Epithelial cell of prostate (primary cell): ENCODE measurements around the gene CRYBG2.
"Not testable (repeated sequence)": the region's sequence is repeated elsewhere in the genome, so short reads cannot be mapped to it uniquely, and the experiment has no call there.

Experiments used
- DNase-seq: peaks from one replicate; pipeline ENCODE4 v3.0.0-alpha.2; 2011; ENCODE audit warnings: low read depth, low spot score
- H3K27ac ChIP-seq: fragments of 450-650 bp; 2 replicates; pipeline ENCODE4 v1.5.1; 2017; ENCODE audit warnings: mild to moderate bottlenecking

Gene CRYBG2

DNA sequence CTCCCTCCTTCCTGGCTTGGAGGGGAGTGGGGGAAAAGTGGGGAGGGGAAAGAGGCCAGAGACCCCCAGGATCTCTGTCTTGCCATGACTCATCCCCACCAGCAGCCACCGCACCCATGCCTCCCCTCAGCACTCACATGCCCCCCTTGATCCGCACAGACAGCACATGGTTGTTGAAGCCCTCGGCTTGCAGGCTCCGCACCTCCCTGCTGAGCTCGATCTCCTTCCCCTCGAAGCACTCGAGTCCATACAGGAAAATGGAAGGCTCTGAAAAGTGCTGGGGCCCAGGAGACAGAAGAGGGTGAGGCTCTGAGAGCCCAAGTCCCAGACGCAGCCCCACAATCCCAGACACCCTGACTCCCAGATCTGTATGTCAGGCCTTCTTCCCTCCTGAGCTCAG is 25.3 kb downstream of the CRYBG2 start:
- DNase-seq = no peak
- H3K27ac ChIP-seq = peak overlapping the region; percentile 51

GRCh38 chr1:26327956-26328362 is 26.0 kb downstream of the CRYBG2 start:
- DNase-seq = no peak
- peak overlapping the region; percentile 51 for H3K27ac ChIP-seq

GRCh38 chr1:26324550-26324949 is 29.4 kb downstream of the CRYBG2 start:
- DNase-seq = no peak
- no peak overlapping the region for H3K27ac ChIP-seq

DNA sequence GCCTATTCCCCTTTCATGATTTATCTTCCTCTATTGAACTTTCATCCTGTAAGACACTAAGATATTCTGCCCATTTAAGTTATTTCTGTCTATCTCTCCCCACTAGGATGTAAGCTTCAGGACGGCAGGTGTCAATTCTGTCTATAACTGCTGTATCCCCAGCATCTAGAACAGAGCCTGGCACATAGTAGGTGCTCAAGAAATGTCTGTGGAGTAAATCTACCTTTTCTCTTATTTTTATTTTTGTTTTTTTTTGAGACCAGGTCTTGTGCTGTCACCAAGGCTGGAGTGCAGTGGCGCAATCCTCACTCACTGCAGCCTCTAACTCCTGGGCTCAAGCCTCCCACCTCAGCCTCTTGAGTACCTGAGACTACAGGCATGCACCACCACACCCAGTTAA is 30.5 kb downstream of the CRYBG2 start:
- no peak overlapping the region for H3K27ac ChIP-seq
- DNase-seq = no peak

- no peak overlapping the region for H3K27ac ChIP-seq
- no peak for DNase-seq
Observed at GRCh38 chr1:26322042-26322331, 31.9 kb downstream of the CRYBG2 start.

GRCh38 chr1:26321315-26322041 is 32.5 kb downstream of the CRYBG2 start:
- no peak overlapping the region for H3K27ac ChIP-seq
- no peak for DNase-seq

DNA sequence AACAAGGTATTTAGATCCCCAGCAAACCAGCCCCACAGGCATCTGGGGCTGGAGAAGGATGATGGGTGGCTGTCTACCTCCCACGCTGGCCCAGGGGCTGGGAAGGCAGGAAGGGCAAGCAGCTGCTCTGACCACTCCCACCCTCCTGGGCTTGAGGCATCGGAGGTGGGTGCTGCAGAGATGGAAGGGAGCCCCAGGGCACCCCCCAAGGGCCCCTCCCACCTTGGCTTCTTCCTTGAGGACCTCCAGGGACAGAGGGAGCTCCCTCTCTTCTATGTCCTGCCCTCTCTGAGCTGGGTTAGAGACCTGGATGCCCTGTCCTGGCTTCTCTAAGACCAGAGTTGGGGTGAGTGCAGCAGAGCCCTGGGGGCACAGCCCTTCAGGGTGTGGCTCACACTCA is 33.0 kb downstream of the CRYBG2 start:
- H3K27ac ChIP-seq = no peak overlapping the region
- DNase-seq = no peak

DNA sequence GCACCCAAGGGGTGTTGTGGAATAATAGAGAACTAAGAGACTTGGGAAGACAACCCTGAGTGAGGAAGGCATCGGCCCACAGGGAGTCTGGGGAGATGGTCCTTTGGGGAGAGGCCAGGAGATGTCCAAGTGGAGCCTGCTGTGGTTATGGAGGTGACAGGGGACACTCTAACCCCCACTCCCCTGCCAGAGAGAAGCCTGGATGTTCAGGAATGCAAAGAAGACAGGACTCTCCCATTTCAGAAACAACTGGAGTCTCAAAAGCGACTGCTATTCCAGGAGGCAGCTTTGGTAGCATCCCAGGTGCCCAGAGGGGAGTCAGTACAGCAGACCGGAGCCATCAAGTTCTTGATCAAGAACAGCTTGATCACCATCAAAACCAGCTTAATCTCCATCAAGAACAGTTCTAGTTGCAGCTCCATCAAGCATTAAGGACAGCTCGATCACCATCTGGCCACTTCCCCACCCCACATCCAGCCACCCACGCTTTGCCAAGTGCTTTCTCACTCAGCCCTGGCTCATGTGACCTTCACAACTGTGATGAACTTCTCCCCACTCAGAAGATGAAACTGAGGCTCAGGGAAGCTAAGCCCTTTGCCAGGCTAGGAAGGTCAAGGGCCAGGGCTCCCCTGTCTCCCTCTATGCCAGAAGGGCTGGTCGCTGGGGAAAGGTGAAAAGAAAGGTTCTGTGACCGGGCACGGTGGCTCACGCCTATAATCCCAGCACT is 35.4 kb downstream of the CRYBG2 start:
- H3K27ac ChIP-seq = no peak overlapping the region
- no peak for DNase-seq

DNA sequence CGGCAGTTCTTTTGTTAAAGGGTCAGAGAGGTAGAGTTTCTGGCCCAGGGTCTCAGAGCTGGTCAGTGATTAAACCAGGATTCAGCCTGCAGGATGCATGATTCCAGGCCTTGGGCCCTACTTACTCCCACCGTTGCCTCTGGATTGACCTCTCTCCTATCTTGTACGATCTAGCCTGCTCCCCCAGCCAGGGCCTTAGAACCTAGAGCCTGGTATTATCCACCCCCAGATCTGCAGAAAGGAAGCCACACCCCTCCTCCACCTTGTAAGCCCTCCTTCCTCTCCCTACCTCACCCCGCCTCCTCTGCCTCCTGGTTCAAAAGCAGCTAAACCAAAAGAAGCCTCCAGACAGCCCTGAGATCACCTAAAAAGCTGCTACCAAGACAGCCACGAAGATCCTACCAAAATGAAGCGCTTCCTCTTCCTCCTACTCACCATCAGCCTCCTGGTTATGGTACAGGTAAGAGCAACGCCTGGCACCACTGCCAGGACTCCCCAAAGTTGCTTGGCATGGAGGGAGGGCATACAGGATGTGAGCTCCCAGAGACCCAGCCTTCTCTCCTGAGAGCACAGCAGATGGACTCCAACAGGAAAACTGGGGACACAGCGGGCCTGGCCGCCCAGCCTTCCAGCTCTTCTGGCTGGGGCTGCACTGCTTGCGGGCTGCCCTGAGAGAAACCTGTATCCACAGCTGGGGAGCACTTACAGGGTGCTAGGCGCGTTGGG is 36.2 kb downstream of the CRYBG2 start, which contains the start of gene CD52:
Gene CD52 (plus strand): TSS at position 347 of the 726 bp plus-strand sequence. CDS start 60 bp downstream, at position 407.
- no peak for DNase-seq
- no peak within 1 kb of the TSS for H3K27ac ChIP-seq

- DNase-seq = no peak
- H3K27ac ChIP-seq = no peak overlapping the region
Observed at GRCh38 chr1:26317146-26317545, 36.8 kb downstream of the CRYBG2 start.

- no peak for DNase-seq
- H3K27ac ChIP-seq = no peak overlapping the region
Observed at GRCh38 chr1:26315874-26316850, 37.8 kb downstream of the CRYBG2 start.

DNA sequence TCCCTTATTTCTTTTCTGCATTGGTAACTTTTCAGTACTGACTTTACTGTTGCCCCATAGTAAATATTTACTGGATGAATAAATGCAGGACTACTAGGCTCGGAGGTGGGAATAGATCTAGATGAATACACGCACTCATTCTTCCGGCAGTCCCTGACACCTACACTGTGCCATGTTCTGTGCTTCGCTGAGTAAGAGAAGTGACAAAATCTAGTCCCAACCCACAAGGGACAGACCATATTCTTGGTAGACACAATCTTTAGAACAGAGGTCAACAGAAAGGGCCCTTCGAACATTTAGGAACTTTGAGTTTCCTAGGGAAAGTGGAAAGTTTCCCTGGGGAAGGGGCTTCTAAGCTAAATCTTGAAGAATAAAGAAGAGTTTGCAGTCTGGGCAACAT is 39.4 kb downstream of the CRYBG2 start:
- no peak for DNase-seq
- no peak overlapping the region for H3K27ac ChIP-seq

- not testable (repeated sequence) for H3K27ac ChIP-seq, DNase-seq
Observed at GRCh38 chr1:26307966-26308899, 45.7 kb downstream of the CRYBG2 start.

DNA sequence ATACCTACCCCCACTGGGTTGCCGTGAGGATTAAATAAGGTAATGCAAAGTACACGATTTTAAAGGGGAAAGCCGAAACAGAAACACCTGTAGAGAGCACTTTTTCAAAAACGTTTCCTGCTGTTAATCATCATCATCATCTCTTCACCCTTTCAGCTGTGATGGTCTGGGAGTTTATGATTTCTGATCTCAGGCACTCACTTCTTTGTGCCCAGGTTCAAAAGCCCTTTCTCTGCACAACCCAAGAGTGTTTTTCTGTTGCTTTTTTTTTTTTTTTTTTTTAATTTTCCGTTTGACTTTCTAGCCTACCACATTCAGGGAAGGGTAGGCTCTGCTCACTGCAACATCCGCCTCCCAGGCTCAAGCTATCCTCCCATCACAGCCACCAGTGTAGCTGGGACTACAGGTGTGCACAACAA is 46.6 kb downstream of the CRYBG2 start:
- no peak for DNase-seq
- no peak overlapping the region for H3K27ac ChIP-seq

DNA sequence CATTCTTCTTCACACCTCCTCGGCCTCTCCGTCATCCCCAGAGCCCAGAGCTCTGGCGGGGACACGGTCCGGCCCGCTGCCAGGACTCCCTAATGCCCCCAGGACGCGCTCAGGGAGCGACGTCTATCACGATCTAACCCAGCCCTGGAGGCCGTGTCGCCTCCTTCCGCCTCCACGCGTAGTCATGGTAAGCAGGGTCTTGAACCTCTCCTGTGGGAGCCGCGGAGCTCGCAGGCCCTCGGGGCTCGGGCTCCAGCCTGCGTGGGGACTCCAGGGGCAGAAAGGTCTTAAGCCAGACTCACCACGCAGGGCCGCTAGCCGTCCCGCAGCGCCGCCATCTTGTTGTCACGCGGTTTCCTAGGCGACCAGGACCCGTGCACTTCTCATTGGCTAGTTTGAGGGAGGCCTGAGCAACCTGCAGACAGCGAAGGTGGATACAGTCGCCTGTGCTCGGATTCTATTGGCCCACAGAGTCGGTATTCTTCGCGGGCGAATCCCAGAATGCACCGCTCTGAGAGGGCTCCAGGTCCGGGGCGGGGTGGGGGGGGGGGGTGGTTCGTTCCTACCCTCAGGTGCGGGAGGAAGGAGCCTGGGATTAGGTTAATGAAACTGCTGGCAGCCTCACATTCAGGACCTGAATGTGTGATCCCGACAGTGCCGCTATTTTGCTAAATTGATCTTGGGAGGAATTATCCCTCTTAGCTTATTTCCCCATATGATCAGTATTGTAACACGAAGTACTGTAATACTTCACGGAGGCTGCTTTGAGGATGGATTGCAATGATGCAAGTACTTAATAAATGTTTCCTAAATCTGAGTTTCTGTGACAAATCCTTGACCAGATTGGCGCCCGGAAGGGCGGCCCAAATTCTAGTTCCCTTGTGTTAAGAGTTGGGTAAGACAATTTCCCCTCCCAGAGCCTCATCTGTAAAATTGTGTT is 47.4 kb downstream of the CRYBG2 start, which contains the start of gene UBXN11:
Gene UBXN11 (minus strand): TSS at position 347 of the 940 bp plus-strand sequence. CDS start 3,753 bp downstream, outside the sequence.
- H3K27ac ChIP-seq = no peak within 1 kb of the TSS
- peak; percentile 77 for DNase-seq

- no peak overlapping the region for H3K27ac ChIP-seq
- no peak for DNase-seq
Observed at GRCh38 chr1:26305667-26306289, 48.2 kb downstream of the CRYBG2 start.

- DNase-seq = no peak
- H3K27ac ChIP-seq = no peak overlapping the region
Observed at GRCh38 chr1:26302733-26303405, 51.1 kb downstream of the CRYBG2 start.
